H1 (cell line): ENCODE measurements around the gene PRKCA. TPM values are rescaled to one million over a fixed set of nuclear protein-coding genes. Genes with fewer than 3 reads are reported as not detected.

ENCODE experiments used
- CTCF ChIA-PET: fragments of 300-600 bp; sonication (Branson Sonifier 250); formaldehyde crosslinking; loops from one replicate; lab custom pipeline; 2021; ENCODE audit not compliant: partially characterized antibody; lab: Charles Lee
- POLR2A ChIA-PET: fragments of 300-600 bp; sonication (Branson Sonifier 250); formaldehyde crosslinking; loops from one replicate; lab custom pipeline; 2021; ENCODE audit warnings: inconsistent platforms; ENCODE audit not compliant: partially characterized antibody; lab: Charles Lee
- DNase-seq, 2 experiments: peaks; one replicate each; pipeline versions ENCODE4 v3.0.0 to v3.0.0-alpha.2; 2010 to 2022; ENCODE audit warnings: low spot score in 2 of 2, low read depth in 1 of 2, mixed read lengths in 1 of 2
- FAIRE-seq: peaks from 2 replicates; lab custom pipeline; 2011; peaks lifted over from hg19 to GRCh38; lab: Jason Lieb, UNC
- H2AFZ ChIP-seq: 2 replicates; pipeline ENCODE4 v1.8.1; 2012; ENCODE audit warnings: low read length, inconsistent platforms
- H2AK5ac ChIP-seq: 2 replicates; pipeline ENCODE4 v1.6.1; 2013; ENCODE audit warnings: low read depth, low read length
- H2BK120ac ChIP-seq: replicated peaks from 2 replicates; pipeline ENCODE3; 2013; ENCODE audit warnings: low read depth, low read length, inconsistent platforms
- H2BK12ac ChIP-seq: 2 replicates; pipeline ENCODE4 v1.6.1; 2013; ENCODE audit warnings: low read depth, low read length
- H2BK15ac ChIP-seq: 2 replicates; pipeline ENCODE4 v1.6.1; 2013; ENCODE audit warnings: low read length
- H2BK20ac ChIP-seq: 2 replicates; pipeline ENCODE4 v1.6.1; 2013; ENCODE audit warnings: low read length
- H2BK5ac ChIP-seq: 2 replicates; pipeline ENCODE4 v1.6.1; 2013; ENCODE audit warnings: low read depth, low read length
- H3K14ac ChIP-seq: 2 replicates; pipeline ENCODE4 v1.6.1; 2013; ENCODE audit warnings: inconsistent platforms; ENCODE audit not compliant: insufficient read length
- H3K18ac ChIP-seq: 2 replicates; pipeline ENCODE4 v1.6.1; 2013; ENCODE audit warnings: low read length; ENCODE audit errors: extremely low read depth
- H3K23ac ChIP-seq: 2 replicates; pipeline ENCODE4 v1.6.1; 2013; ENCODE audit warnings: inconsistent platforms; ENCODE audit not compliant: insufficient read length
- H3K23me2 ChIP-seq: 2 replicates; pipeline ENCODE4 v1.6.1; 2013; ENCODE audit warnings: low read depth, low read length
- H3K27ac ChIP-seq: 2 replicates; pipeline ENCODE4 v1.6.1; 2011; ENCODE audit warnings: low read depth, low read length, inconsistent platforms
- H3K27me3 ChIP-seq, 4 experiments: replicated peaks in 1 of 4; 1 replicate in 1 of 4; 2 replicates in 3 of 4; pipeline versions ENCODE4 v1.6.1 to v1.8.1; 2011 to 2013; ENCODE audit warnings: low read length in 3 of 4, mild to moderate bottlenecking in 3 of 4, inconsistent platforms in 2 of 4, mixed read lengths in 2 of 4, moderate library complexity in 1 of 4; ENCODE audit not compliant: control insufficient read depth in 3 of 4, insufficient read depth in 3 of 4; ENCODE audit errors: extremely low read depth in 1 of 4
- H3K36me3 ChIP-seq, 4 experiments: 2 replicates each; pipeline versions ENCODE4 v1.6.1 to v1.8.1; 2011 to 2013; ENCODE audit warnings: mild to moderate bottlenecking in 4 of 4, low read length in 3 of 4, moderate library complexity in 2 of 4, control low read depth in 1 of 4, inconsistent platforms in 1 of 4; ENCODE audit not compliant: insufficient read depth in 4 of 4, control insufficient read depth in 2 of 4
- H3K4ac ChIP-seq: replicated peaks from 2 replicates; pipeline ENCODE3; 2013; ENCODE audit warnings: low read length, low read depth, mixed read lengths, inconsistent platforms; ENCODE audit not compliant: insufficient read length
- H3K4me1 ChIP-seq, 4 experiments: replicated peaks in 1 of 4; 1 replicate in 1 of 4; 2 replicates in 3 of 4; pipeline versions ENCODE4 v1.6.1 to v1.8.1; 2011 to 2013; ENCODE audit warnings: low read length in 3 of 4, inconsistent platforms in 2 of 4, mixed read lengths in 1 of 4; ENCODE audit not compliant: insufficient read depth in 4 of 4, control insufficient read depth in 3 of 4
- H3K4me2 ChIP-seq, 2 experiments: 2 replicates each; pipeline versions ENCODE4 v1.6.1 to v1.8.1; 2011 to 2013; ENCODE audit warnings: low read depth in 2 of 2, low read length in 2 of 2, control low read depth in 1 of 2, inconsistent platforms in 1 of 2, mild to moderate bottlenecking in 1 of 2; ENCODE audit not compliant: insufficient read depth in 1 of 2
- H3K4me3 ChIP-seq, 4 experiments: fragments of 200-600, 300-600 bp in 1 of 4; sonication (generic), shearing (Covaris generic), sonication (Bioruptor Twin) in 1 of 4; 2 replicates each; pipeline versions ENCODE4 v1.5.1 to v1.8.1; 2011 to 2016; ENCODE audit warnings: low read length in 4 of 4, low read depth in 3 of 4, control low read depth in 2 of 4, inconsistent platforms in 2 of 4, mild to moderate bottlenecking in 2 of 4, mixed read lengths in 1 of 4, moderate library complexity in 1 of 4; ENCODE audit not compliant: insufficient read depth in 2 of 4; ENCODE audit errors: extremely low read depth in 1 of 4
- H3K56ac ChIP-seq: replicated peaks from 2 replicates; pipeline ENCODE3; 2013; ENCODE audit warnings: low read depth, mild to moderate bottlenecking, mixed read lengths, low read length, inconsistent platforms; ENCODE audit not compliant: insufficient read length
- H3K79me1 ChIP-seq: 2 replicates; pipeline ENCODE4 v1.6.1; 2013; ENCODE audit warnings: low read depth, low read length, control low read depth
- H3K79me2 ChIP-seq, 2 experiments: 2 replicates each; pipeline versions ENCODE4 v1.6.1 to v1.8.1; 2012 to 2013; ENCODE audit warnings: low read length in 2 of 2, mild to moderate bottlenecking in 2 of 2, inconsistent platforms in 1 of 2; ENCODE audit not compliant: insufficient read depth in 2 of 2, control insufficient read depth in 1 of 2
- H3K9ac ChIP-seq, 4 experiments: replicated peaks in 1 of 4; 1 replicate in 1 of 4; 2 replicates in 3 of 4; pipeline versions ENCODE4 v1.6.1 to v1.8.1; 2011 to 2013; ENCODE audit warnings: low read depth in 3 of 4, low read length in 3 of 4, control low read depth in 2 of 4, mild to moderate bottlenecking in 2 of 4, moderate library complexity in 2 of 4, inconsistent platforms in 1 of 4; ENCODE audit errors: extremely low read depth in 1 of 4
- H3K9me3 ChIP-seq, 2 experiments: 2 replicates each; pipeline versions ENCODE4 v1.6.1 to v1.8.1; 2012 to 2013; ENCODE audit warnings: mild to moderate bottlenecking in 2 of 2, moderate library complexity in 2 of 2, control low read depth in 1 of 2, inconsistent platforms in 1 of 2, low read depth in 1 of 2, low read length in 1 of 2, mixed read lengths in 1 of 2; ENCODE audit not compliant: insufficient read depth in 2 of 2
- H4K20me1 ChIP-seq, 2 experiments: replicated peaks in 1 of 2; 2 replicates each; pipeline versions ENCODE3 to v1.8.1; 2011 to 2013; ENCODE audit warnings: inconsistent platforms in 2 of 2, low read length in 2 of 2, mild to moderate bottlenecking in 1 of 2; ENCODE audit not compliant: insufficient read depth in 2 of 2, control insufficient read depth in 1 of 2
- H4K5ac ChIP-seq: 2 replicates; pipeline ENCODE4 v1.6.1; 2013; ENCODE audit warnings: low read length, low read depth, mixed read lengths, inconsistent platforms; ENCODE audit not compliant: insufficient read length
- H4K8ac ChIP-seq: 2 replicates; pipeline ENCODE4 v1.8.0; 2013; ENCODE audit warnings: mild to moderate bottlenecking, moderate library complexity, low read length, inconsistent platforms; ENCODE audit not compliant: insufficient read depth; ENCODE audit errors: extremely low read depth
- H4K91ac ChIP-seq: replicated peaks from 2 replicates; pipeline ENCODE3; 2013; ENCODE audit warnings: low read length, mixed read lengths, inconsistent platforms; ENCODE audit not compliant: insufficient read length
- EGR1 ChIP-seq: IDR thresholded peaks from 2 replicates; pipeline ENCODE4 v1.6.1; 2011; ENCODE audit warnings: low read depth, low read length, borderline replicate concordance
- EZH2 ChIP-seq: fragments of 200-600 bp; sonication (generic); IDR thresholded peaks from 2 replicates; pipeline ENCODE4 v1.7.1; 2012; ENCODE audit warnings: low read depth, mild to moderate bottlenecking, moderate library complexity, low read length, inconsistent platforms; ENCODE audit not compliant: severe bottlenecking
- GTF2F1 ChIP-seq: IDR thresholded peaks from 2 replicates; pipeline ENCODE4 v1.6.1; 2012; ENCODE audit warnings: low read depth, low read length, improper control_type of control experiment, borderline replicate concordance
- HDAC6 ChIP-seq: IDR thresholded peaks from one replicate; pipeline ENCODE4 v1.7.1; 2012; ENCODE audit warnings: low read depth, mild to moderate bottlenecking, inconsistent platforms, low read length, moderate library complexity
- JUND ChIP-seq: IDR thresholded peaks from 2 replicates; pipeline ENCODE4 v1.6.1; 2011; ENCODE audit warnings: mild to moderate bottlenecking, improper control_type of control experiment, low read length
- SIRT6 ChIP-seq: IDR thresholded peaks from one replicate; pipeline ENCODE4 v1.7.1; 2012; ENCODE audit warnings: low read length, inconsistent platforms
- TAF7 ChIP-seq: optimal IDR thresholded peaks from 2 replicates; pipeline ENCODE3; 2011; ENCODE audit warnings: low read depth, mild to moderate bottlenecking, inconsistent platforms, low read length, moderate library complexity, borderline replicate concordance
- WGBS, 2 experiments: shearing (Covaris generic) in 1 of 2; methylation state at CpG; one replicate each; pipeline versions ENCODE4 v1.1.6 to v1.1.7; 2013 to 2015; ENCODE audit warnings: low lambda C conversion rate in 2 of 2, mixed read lengths in 2 of 2, inconsistent platforms in 1 of 2, low coverage in 1 of 2, missing lambda C conversion rate in 1 of 2; ENCODE audit not compliant: insufficient replicate concordance in 2 of 2, insufficient coverage in 1 of 2, insufficient read length in 1 of 2; ENCODE audit errors: extremely low coverage in 1 of 2, missing lambda C conversion rate in 1 of 2; 5-methylcytosine and 5-hydroxymethylcytosine counted together
- polyA plus RNA-seq, 7 experiments: library from polyadenylated mRNA; depleted of rRNA in 3 of 7; stranded (reverse) in 5 of 7; unstranded in 2 of 7; fragments of >200 nt in 5 of 7; fragments of 200-250 nt in 2 of 7; gene quantifications; 1 replicate in 5 of 7; 2 replicates in 1 of 7; 4 replicates in 1 of 7; pipeline versions ENCODE4 v1.2.1 to v1.2.3, GENCODE V29; 2011 to 2013; ENCODE audit warnings: missing spikeins in 2 of 7, mixed read lengths in 2 of 7
- total RNA-seq: library from RNA; stranded (reverse); fragmentation: NEBNext Ultra II Directional; extraction: Animal tissue kit (Norgen Biotek cat#: 25700); gene quantifications from 2 replicates; pipeline ENCODE4 v1.2.1, GENCODE V29; 2021
- TF ChIP-seq, protein P1 (sequence below): IDR thresholded peaks from 2 replicates; pipeline ENCODE4 v1.6.1; 2012; ENCODE audit warnings: inconsistent platforms
- TF ChIP-seq, protein P2 (sequence below): IDR thresholded peaks from 2 replicates; pipeline ENCODE4 v1.6.1; 2011; ENCODE audit warnings: low read depth, mild to moderate bottlenecking, low read length; ENCODE audit not compliant: insufficient read depth
- TF ChIP-seq, protein P3 (sequence below): IDR thresholded peaks from 2 replicates; pipeline ENCODE4 v1.6.1; 2011; ENCODE audit warnings: low read length, improper control_type of control experiment

Gene PRKCA
- total and polyA plus RNA-seq, 2 of the 8 experiments (the other 6 are each of a cell fraction or from before 2014, with no cell fraction given): 5.8 to 17.8 TPM

DNA sequence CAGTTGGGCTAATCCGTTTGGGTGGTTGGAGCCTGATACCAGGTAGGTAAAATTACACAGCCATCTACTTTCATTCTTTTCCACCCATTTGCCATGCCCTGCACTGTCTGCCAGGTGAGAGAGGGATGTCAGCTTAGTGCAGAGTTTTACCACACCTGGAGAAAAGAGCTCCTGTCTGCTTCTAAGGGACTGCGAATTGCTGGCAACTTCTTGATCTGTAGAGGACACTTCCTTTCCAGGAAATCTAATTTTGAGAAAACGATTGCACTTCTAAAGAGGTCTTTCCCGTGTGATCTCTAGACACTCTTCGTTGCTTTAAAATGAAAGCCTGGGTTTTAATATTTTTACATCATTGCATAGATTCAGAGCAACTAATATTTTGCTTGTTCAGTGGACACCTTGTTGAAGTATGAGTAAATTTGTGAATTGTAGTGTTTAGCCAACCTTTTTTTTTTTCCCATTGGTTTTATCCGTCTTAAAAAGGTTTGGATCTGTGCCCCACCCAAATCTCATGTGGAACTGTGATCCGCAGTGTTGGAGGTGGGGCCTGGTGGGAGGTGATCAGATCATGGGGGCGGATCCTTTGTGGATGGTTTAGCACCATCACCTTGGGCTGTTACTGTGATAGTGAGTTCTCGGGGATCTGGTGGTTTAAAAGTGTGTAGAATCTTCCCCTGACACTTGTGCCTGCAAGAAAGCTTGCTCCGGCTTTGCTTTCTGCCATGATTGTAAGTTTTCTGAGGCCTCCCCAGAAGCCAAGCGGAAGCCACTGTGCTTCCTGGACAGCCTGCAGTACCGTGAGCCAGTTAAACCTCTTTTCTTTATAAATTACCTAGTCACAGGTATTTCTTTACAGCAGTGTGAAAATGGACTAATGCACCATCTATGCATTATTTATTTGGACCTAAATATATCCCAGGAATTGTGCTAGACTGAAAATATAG lies 104.6 kb downstream of the PRKCA start:
- Histone ChIP-seq H3K4me1 (peaks cover 0 to 7% (median 3%) of the 10 kb centered on the region in 4 experiments; a peak in 3 of 7 replicates), H3K4me2 (no peak overlapping the region), H3K4me3 (no peak overlapping the region), H3K27ac (no peak overlapping the region), H3K9ac (no peak overlapping the region), H3K27me3 (no peaks in the 10 kb centered on the region), H4K91ac (no peak overlapping the region), H3K14ac (no peak overlapping the region), H2BK12ac (no peak overlapping the region), H2BK120ac (no peak overlapping the region), H4K8ac (no peak overlapping the region), H3K9me3 (no peaks in the 10 kb centered on the region), H2AFZ (no peak overlapping the region), H3K36me3 (no peaks in the 10 kb centered on the region), H3K79me1 (0 out of 2 replicates have a peak, but pooled peaks cover 4% of the 10 kb centered on the region), H2BK5ac (no peak overlapping the region), H3K23me2 (no peaks in the 10 kb centered on the region), H4K5ac (no peak overlapping the region), H3K56ac (no peak overlapping the region), H3K23ac (no peak overlapping the region), H3K4ac (no peak overlapping the region), H3K18ac (no peak overlapping the region), H2BK15ac (no peak overlapping the region), H2AK5ac (no peak overlapping the region), H3K79me2 (peaks cover 0 to 14% of the 10 kb centered on the region in 2 experiments; a peak in 2 of 4 replicates), H4K20me1 (no peaks in the 10 kb centered on the region), H2BK20ac (no peak overlapping the region)
- no peak for FAIRE-seq
- CTCF ChIA-PET: no interaction called here
- WGBS, 2 experiments: 80% methylated on average over 12 of the region's 12 CpGs; no CpG with 5 or more reads in 1 of the 2 experiments
- no peak for DNase-seq
- POLR2A ChIA-PET: no interaction called here
- no peak for TF ChIP-seq GTF2F1
- TF ChIP-seq, protein P1, sequence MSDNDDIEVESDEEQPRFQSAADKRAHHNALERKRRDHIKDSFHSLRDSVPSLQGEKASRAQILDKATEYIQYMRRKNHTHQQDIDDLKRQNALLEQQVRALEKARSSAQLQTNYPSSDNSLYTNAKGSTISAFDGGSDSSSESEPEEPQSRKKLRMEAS: no peak
- no peak for TF ChIP-seq HDAC6
- TF ChIP-seq EZH2: no peak
- TF ChIP-seq TAF7: no peak
- TF ChIP-seq JUND: no peak
- TF ChIP-seq, protein P2, sequence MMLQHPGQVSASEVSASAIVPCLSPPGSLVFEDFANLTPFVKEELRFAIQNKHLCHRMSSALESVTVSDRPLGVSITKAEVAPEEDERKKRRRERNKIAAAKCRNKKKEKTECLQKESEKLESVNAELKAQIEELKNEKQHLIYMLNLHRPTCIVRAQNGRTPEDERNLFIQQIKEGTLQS: no peak
- TF ChIP-seq, protein P3, sequence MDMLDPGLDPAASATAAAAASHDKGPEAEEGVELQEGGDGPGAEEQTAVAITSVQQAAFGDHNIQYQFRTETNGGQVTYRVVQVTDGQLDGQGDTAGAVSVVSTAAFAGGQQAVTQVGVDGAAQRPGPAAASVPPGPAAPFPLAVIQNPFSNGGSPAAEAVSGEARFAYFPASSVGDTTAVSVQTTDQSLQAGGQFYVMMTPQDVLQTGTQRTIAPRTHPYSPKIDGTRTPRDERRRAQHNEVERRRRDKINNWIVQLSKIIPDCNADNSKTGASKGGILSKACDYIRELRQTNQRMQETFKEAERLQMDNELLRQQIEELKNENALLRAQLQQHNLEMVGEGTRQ: no peak
- TF ChIP-seq EGR1: no peak
- TF ChIP-seq SIRT6: no peak
